Left lung (tissue), 14 donors: ENCODE measurements around the gene SOSTDC1. TPM values are rescaled to one million over a fixed set of nuclear protein-coding genes. Genes with fewer than 3 reads are reported as not detected.

Source experiments
- ATAC-seq: fragments of 200-7000 bp; cut with Tn5 transposase; one replicate; pipeline ENCODE4 v1.9.1; 2020; ENCODE audit warnings: moderate library complexity
- DNase-seq, 4 donors: peaks; one replicate each; pipeline ENCODE4 v3.0.0-alpha.2; 2013 to 2020
- H3K27ac ChIP-seq, 2 donors: fragments of 200-600 bp; sonication (generic) in 1 of 2; one replicate each; pipeline versions ENCODE4 v1.5.0 to v1.8.0; 2020 to 2021
- H3K27me3 ChIP-seq, 2 donors: fragments of 200-600 bp; sonication (generic) in 1 of 2; one replicate each; pipeline versions ENCODE4 v1.5.0 to v1.8.0; 2020 to 2021
- H3K36me3 ChIP-seq, 2 donors: fragments of 200-600 bp; sonication (generic) in 1 of 2; one replicate each; pipeline versions ENCODE4 v1.5.0 to v1.8.0; 2020 to 2021
- H3K4me1 ChIP-seq, 2 donors: fragments of 200-600 bp; one replicate each; pipeline ENCODE4 v1.8.0; 2021
- H3K4me3 ChIP-seq, 2 donors: fragments of 200-600 bp; sonication (generic) in 1 of 2; one replicate each; pipeline versions ENCODE4 v1.5.0 to v1.8.0; 2020 to 2021; ENCODE audit warnings: mild to moderate bottlenecking in 1 of 2
- H3K9me3 ChIP-seq, 2 donors: fragments of 200-600 bp; sonication (generic) in 1 of 2; one replicate each; pipeline versions ENCODE4 v1.5.0 to v1.8.0; 2020 to 2021
- intact Hi-C, 2 donors: fragments of 100-400 bp; cut with DNase I; formaldehyde crosslinking; loops; one replicate each; pipeline versions ENCODE4 v1.11.2 to v1.14.2; 2022
- long read RNA-seq, 12 donors: library from polyadenylated mRNA in 2 of 12; unstranded in 2 of 12; transcript quantifications; one replicate each; pipeline ENCODE4 v2.0.0 and lab custom pipeline, GENCODE V29; 2019 to 2026
- polyA plus RNA-seq, 6 donors: library from polyadenylated mRNA; unstranded; fragments of 120-200 nt; gene quantifications; one replicate each; pipeline ENCODE4 v1.2.1, GENCODE V29; 2013; ENCODE audit not compliant: insufficient read length in 6 of 6
- total RNA-seq, 2 donors: library from RNA; stranded (reverse); fragmentation: NEBNext Ultra II Directional; extraction: Animal tissue kit (Norgen Biotek cat#: 25700); gene quantifications; one replicate each; pipeline ENCODE4 v1.2.1, GENCODE V29; 2021
- TF ChIP-seq, protein P1 (sequence below), 2 donors: fragments of 200-600 bp; sonication (generic) in 1 of 2; IDR thresholded peaks; one replicate each; pipeline versions ENCODE4 v1.5.0 to v1.8.0; 2021; ENCODE audit warnings: antibody characterized with exemption in 2 of 2
- donor health status: DM: no; HTN: yes; CAD: no.
- donor health status: DM: no; HTN: no; CAD: no.

SOSTDC1 gene, protein sequence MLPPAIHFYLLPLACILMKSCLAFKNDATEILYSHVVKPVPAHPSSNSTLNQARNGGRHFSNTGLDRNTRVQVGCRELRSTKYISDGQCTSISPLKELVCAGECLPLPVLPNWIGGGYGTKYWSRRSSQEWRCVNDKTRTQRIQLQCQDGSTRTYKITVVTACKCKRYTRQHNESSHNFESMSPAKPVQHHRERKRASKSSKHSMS
- total RNA-seq (1 to 10 TPM; 8.8 to 9.2 TPM), polyA plus RNA-seq (10 to 100 TPM; 21.3 to 33.0 (median 29.3) TPM)
- long read RNA-seq, donor 1, transcript SOSTDC1-201 (2 exons, 1,869 nt) = major isoform, 22 of 22 reads
- long read RNA-seq, donor 1, partial matches to known transcripts = 0 of 22 reads
- long read RNA-seq, donor 1, other reads (novel, unspliced or antisense) = 0 of 22 reads
- long read RNA-seq, donor 2, transcript SOSTDC1-201 (2 exons, 1,869 nt) = major isoform, 11 of 11 reads
- long read RNA-seq, donor 2, partial matches to known transcripts = 0 of 11 reads
- long read RNA-seq, donor 2, other reads (novel, unspliced or antisense) = 0 of 11 reads
- long read RNA-seq, donor 3, transcript SOSTDC1-201 (2 exons, 1,869 nt) = major isoform, 21 of 21 reads
- long read RNA-seq, donor 3, partial matches to known transcripts = 0 of 21 reads
- long read RNA-seq, donor 3, other reads (novel, unspliced or antisense) = 0 of 21 reads
- long read RNA-seq, donor 4, transcript SOSTDC1-201 (2 exons, 1,869 nt) = major isoform, 7 of 8 reads
- long read RNA-seq, donor 4, partial matches to known transcripts = 0 of 8 reads
- long read RNA-seq, donor 4, other reads (novel, unspliced or antisense) = 1 of 8 reads
- long read RNA-seq, donor 5, transcript SOSTDC1-201 (2 exons, 1,869 nt) = major isoform, 17 of 17 reads
- long read RNA-seq, donor 5, partial matches to known transcripts = 0 of 17 reads
- long read RNA-seq, donor 5, other reads (novel, unspliced or antisense) = 0 of 17 reads
- long read RNA-seq, donor 6, transcript SOSTDC1-201 (2 exons, 1,869 nt) = major isoform, 17 of 17 reads
- long read RNA-seq, donor 6, partial matches to known transcripts = 0 of 17 reads
- long read RNA-seq, donor 6, other reads (novel, unspliced or antisense) = 0 of 17 reads
- long read RNA-seq, donor 7, transcript SOSTDC1-201 (2 exons, 1,869 nt) = major isoform, 5 of 5 reads
- long read RNA-seq, donor 7, partial matches to known transcripts = 0 of 5 reads
- long read RNA-seq, donor 7, other reads (novel, unspliced or antisense) = 0 of 5 reads
- long read RNA-seq, donor 8, transcript SOSTDC1-201 (2 exons, 1,869 nt) = major isoform, 14 of 14 reads
- long read RNA-seq, donor 8, partial matches to known transcripts = 0 of 14 reads
- long read RNA-seq, donor 8, other reads (novel, unspliced or antisense) = 0 of 14 reads
- long read RNA-seq, donor 9 = 0 reads
- long read RNA-seq, donor 10, partial matches to known transcripts = 0 of 1 reads
- long read RNA-seq, donor 10, other reads (novel, unspliced or antisense) = 1 of 1 reads
- long read RNA-seq, donor 11, transcript SOSTDC1-201 (2 exons, 1,869 nt) = major isoform, 7 of 7 reads
- long read RNA-seq, donor 11, partial matches to known transcripts = 0 of 7 reads
- long read RNA-seq, donor 11, other reads (novel, unspliced or antisense) = 0 of 7 reads
- long read RNA-seq, donor 12, transcript SOSTDC1-201 (2 exons, 1,869 nt) = major isoform, 10 of 10 reads
- long read RNA-seq, donor 12, partial matches to known transcripts = 0 of 10 reads
- long read RNA-seq, donor 12, other reads (novel, unspliced or antisense) = 0 of 10 reads

DNA sequence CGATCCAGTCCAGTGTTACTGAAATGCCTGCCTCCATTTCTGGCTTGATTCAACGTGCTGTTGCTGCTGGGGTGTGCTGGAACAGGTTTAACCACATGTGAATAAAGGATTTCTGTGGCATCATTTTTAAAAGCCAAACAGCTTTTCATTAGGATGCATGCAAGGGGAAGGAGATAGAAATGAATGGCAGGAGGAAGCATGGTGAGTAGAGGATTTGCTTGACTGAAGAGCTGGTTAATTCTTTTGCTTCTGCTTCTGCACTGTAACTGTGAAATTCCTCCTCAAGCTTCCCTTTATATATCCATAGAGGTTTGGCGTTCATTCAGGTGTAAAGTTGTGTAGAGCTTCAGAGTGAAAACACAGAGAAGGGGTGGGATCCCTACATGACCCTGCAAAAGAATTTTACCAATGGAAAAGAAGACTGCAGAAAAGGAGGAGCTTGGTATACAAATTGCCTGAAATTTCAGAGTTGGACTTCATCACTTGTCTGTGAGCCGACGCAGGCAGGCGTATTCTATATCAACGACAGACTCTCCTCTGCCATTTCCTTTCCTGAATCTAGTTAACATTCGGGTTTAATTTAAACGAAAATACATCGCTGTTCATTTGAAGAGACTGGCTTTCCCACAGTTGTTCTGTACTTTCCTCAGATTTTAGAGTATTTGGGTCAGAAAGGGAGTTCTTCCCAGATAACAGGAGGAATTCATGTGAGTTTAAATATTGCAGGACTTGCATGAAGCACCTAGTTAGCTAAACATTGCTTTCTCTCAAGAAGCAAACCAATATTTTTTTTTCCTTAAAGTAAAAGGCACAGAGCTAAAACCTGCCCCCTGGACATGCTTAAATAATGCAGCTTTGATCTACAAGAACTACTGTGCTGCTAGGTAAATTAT, at the start of gene SOSTDC1:
TSS of gene SOSTDC1 (minus strand) at position 270 of the 893 bp plus-strand sequence. CDS start at position 200, 70 bp downstream.
- TF ChIP-seq, protein P1, sequence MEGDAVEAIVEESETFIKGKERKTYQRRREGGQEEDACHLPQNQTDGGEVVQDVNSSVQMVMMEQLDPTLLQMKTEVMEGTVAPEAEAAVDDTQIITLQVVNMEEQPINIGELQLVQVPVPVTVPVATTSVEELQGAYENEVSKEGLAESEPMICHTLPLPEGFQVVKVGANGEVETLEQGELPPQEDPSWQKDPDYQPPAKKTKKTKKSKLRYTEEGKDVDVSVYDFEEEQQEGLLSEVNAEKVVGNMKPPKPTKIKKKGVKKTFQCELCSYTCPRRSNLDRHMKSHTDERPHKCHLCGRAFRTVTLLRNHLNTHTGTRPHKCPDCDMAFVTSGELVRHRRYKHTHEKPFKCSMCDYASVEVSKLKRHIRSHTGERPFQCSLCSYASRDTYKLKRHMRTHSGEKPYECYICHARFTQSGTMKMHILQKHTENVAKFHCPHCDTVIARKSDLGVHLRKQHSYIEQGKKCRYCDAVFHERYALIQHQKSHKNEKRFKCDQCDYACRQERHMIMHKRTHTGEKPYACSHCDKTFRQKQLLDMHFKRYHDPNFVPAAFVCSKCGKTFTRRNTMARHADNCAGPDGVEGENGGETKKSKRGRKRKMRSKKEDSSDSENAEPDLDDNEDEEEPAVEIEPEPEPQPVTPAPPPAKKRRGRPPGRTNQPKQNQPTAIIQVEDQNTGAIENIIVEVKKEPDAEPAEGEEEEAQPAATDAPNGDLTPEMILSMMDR (IDR thresholded peaks at IDR 0.05) = no peak

DNA sequence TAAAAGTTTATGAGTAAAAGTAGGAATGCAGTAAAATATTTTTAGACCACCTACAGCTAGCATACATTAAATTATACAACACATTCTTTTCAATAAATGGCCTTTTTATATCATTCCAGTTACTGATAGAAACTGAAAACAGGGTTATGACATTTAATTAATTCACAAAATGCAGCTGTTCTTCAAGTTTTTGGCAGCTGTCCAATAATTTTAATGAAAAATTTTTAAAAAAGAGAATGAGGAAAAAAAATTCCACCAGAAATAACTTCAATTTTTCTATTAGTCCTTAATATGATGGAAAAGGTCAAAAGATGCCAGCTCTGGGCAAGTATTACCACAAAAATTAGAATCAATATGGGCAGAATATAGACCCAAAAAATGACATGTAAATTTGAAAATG, 49.2 kb upstream of the SOSTDC1 start:
- intact Hi-C loops = no loop called here
- Histone ChIP-seq H3K27ac (no peak overlapping the region), H3K36me3 (no peaks in the 10 kb centered on the region), H3K4me3 (no peak overlapping the region), H3K27me3 (no peaks in the 10 kb centered on the region), H3K9me3 (no peaks in the 10 kb centered on the region), H3K4me1 (no peaks in the 10 kb centered on the region)
- no peak for ATAC-seq
- DNase-seq = peak in 1 of 4 donors; percentile 10
- TF ChIP-seq, protein P1 (IDR thresholded peaks at IDR 0.05) = no peak

More for the DNA sequence above, at the start of gene SOSTDC1:
- Histone ChIP-seq H3K27ac (no peak within 1 kb of the TSS), H3K27me3 (peaks cover 10 to 29% of the 10 kb centered on the region in 2 donors), H3K9me3 (no peaks in the 10 kb centered on the region), H3K36me3 (no peaks in the 10 kb centered on the region), H3K4me1 (no peaks in the 10 kb centered on the region), H3K4me3 (no peak within 1 kb of the TSS)
- no peak for ATAC-seq
- DNase-seq = peak in 2 of 4 donors; percentile 66 to 79
- intact Hi-C loops = no loop called here

DNA sequence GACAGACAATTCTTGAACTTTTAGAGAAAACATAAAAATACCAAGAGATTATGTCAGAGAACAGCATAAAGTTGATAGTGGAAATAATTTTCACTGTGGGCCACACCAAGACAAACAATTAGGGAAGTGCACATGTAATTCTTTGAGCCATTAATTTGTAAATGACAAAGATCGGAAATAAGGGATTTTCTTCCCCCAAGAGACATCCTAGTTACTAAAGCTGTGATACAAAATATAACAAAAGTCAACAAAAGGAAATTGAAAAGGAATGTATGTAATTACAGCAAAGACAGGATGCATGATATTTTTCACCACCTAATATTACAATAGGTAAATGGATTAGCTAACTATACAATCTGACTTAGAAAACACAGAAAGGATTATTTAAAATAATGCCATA, 48.7 kb upstream of the SOSTDC1 start:
- H3K27ac ChIP-seq = no peak overlapping the region
- no peaks in the 10 kb centered on the region for H3K4me1 ChIP-seq
- intact Hi-C loops = no loop called here
- TF ChIP-seq, protein P1 (IDR thresholded peaks at IDR 0.05) = no peak
- ATAC-seq (no peak), DNase-seq (no peak)
- no peaks in the 10 kb centered on the region for H3K36me3 ChIP-seq
- no peak overlapping the region for H3K4me3 ChIP-seq
- H3K27me3 ChIP-seq = no peaks in the 10 kb centered on the region
- no peaks in the 10 kb centered on the region for H3K9me3 ChIP-seq

DNA sequence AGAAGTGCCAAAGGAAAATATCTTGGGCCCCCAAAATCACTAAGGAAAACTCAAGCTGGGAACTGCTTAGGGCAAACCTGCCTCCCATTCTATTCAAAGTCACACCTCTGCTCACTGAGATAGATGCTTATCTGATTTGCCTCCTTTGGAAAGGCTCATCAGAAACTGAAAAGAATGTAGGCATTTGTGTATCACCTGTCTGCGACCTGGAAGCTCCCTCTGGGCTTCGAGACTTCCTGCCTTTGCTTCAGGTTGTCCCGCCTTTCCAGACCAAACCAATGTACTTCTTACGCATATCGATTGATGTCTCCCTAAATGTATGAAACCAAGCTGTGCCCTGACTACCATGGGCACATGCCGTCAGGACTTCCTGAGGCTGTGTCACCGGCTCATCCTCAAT, 46.6 kb upstream of the SOSTDC1 start:
- TF ChIP-seq, protein P1 (IDR thresholded peaks at IDR 0.05) = no peak
- no peak for DNase-seq
- H3K4me3 ChIP-seq = no peak overlapping the region
- H3K27ac ChIP-seq = no peak overlapping the region
- no peaks in the 10 kb centered on the region for H3K36me3 ChIP-seq
- intact Hi-C loops = no loop called here
- no peaks in the 10 kb centered on the region for H3K27me3 ChIP-seq
- no peak for ATAC-seq
- H3K9me3 ChIP-seq = no peaks in the 10 kb centered on the region
- no peaks in the 10 kb centered on the region for H3K4me1 ChIP-seq
